ENCODE results near the gene HHIPL1.
"Not testable (repeated sequence)": the region's sequence is repeated elsewhere in the genome, so short reads cannot be mapped to it uniquely, and the experiment has no call there.

HHIPL1 gene

GRCh38 chr14:99635116-99635515, 9.8 kb upstream of the HHIPL1 start:
- no peak for DNase-seq (ENCODE audit: low read depth)

- DNase-seq (ENCODE audit: low read depth) = no peak
Observed at GRCh38 chr14:99636487-99636886, 8.4 kb upstream of the HHIPL1 start.

DNA sequence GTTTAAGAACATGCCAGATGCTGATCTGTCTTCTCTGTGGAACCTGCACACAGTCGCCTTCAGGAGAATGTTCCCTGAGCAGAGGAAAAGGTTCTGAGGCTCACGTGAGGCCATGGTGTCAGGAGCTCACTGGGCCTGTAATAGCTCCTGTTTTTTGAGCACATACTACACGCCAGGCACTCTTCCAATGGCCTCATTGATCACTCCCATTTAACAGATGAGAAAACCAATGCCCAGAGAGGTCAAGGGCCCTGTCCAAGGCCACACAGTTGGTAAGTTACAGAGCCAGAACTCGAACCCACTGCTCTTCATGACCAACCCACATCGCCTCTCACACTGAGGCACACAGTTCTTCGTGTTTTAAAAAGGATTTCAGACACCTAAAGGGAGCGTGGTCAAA, 7.3 kb upstream of the HHIPL1 start:
- DNase-seq (ENCODE audit: low read depth) = no peak

DNA sequence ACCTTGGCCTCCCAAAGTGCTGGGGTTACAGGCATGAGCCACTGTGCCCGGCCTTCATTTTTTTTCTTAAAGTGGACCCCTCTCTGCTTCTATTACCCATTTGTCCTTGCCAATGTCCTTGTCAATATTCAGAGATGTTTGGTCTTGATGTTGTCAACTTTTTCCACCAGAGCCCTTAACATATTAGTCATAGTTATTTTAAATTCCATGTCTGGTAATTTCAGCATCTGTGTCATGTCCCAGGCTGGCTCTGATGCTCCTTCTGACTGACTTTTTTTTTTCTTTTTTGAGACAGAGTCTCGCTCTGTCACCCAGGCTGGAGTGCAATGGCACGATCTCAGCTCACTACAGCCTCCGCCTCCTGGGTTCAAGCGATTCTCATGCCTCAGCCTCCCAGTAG, 2.2 kb upstream of the HHIPL1 start:
- DNase-seq (ENCODE audit: low read depth) = not testable (repeated sequence)

DNA sequence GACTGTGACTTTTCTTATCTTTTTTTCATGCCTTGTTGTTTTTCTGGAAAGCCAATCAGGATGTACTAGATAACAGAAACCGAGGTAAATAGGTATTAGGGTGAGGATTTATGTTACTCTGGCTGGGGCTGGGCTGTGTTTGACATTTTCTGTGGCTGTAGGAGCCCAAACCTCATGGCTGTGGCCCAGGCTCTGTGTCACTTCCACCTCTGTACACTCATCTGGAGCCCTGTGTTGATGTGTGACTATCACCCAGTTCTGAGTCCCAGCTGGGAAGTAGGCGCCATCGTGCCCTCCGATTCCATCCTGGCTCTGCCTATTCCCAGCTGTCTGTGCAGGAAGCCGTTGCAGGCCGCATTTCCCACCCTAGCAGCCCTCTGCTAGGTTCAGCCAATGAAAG, 1.6 kb upstream of the HHIPL1 start:
- DNase-seq (ENCODE audit: low read depth) = no peak

DNA sequence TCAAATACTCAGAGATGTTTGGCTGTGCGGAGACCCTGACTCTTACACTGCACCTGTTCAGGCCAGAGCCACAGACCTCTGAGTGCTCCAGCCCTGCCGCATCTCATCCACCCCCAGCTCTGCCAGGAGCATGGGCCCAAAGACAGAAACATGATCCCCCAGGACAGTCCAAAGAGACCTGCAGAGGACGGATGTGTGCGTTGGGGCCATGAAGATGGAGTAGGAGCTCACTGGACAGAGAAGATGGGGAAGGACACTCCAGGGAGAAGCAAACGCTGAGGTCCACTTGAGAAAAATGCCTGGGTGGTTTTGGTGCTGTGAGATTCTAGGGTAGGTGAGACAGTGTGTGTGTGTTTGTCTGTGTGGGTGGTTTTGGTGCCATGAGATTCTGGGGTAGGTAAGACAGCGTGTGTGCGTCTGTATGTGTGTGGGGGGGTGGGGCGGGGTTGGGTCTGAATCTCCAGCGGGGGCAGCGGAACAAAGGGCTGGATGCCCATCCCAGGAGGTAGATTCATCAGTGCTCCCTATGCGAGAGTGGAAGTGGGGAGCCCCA, 818 bp upstream of the HHIPL1 start:
- DNase-seq (ENCODE audit: low read depth) = no peak

GRCh38 chr14:99645545-99646505, 896 bp downstream of the HHIPL1 start:
- no peak for DNase-seq (ENCODE audit: low read depth)

DNA sequence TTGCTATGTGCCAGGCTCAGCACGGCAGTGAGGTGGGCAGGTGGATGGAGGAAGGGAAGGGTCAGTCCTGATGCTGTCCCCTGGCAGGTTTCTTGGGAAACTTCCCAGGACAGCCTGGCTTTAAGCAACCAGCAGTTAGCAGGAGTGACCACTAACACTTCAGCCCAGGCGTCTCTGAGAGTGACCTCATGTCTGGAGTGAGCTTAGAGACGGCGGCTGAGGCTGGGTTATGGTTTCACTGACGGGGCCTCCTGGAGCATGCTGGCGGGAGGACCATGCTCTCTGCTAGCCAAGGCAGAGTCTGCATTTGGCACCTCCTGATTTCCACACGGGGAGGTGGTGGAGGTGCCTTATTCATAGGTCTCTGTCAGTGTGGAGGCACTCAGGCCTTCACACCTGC, 2.5 kb downstream of the HHIPL1 start:
- no peak for DNase-seq (ENCODE audit: low read depth)

DNA sequence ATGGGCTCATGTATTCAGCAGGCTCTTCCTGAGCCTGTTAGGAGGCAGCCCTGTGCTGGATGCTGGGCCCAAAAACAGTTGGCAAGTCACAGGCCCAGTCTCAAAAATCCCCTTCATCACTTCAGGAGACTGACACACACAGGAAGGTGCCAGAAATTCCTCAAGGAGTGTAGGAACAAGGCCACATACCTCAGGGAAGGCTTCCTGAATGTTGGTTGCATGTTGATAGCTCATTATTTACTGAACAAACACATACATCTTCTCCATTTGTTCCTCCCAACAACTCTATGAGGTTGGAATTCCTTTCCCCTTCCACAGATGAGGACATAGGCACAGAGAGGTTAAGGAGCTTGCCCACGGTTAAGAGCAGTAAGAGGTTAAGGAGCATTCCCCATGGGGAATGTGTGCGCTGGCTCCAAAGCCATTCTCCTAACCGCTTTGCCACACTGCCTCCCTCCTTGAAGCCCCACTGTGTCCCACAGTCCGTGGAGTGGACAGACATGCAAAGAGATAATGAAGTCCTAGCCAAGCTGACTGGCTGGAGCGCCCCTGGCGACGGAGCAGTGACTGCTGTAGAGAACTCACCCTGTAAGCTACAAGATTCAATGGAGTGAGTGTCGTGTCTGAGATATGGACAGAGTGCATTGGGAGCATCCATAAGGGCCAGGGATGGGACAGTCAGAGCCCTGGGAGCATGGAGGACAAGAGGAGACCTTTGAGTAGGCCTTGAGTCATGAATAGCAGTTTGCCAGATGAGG, 3.3 kb downstream of the HHIPL1 start:
- no peak for DNase-seq (ENCODE audit: low read depth)

DNA sequence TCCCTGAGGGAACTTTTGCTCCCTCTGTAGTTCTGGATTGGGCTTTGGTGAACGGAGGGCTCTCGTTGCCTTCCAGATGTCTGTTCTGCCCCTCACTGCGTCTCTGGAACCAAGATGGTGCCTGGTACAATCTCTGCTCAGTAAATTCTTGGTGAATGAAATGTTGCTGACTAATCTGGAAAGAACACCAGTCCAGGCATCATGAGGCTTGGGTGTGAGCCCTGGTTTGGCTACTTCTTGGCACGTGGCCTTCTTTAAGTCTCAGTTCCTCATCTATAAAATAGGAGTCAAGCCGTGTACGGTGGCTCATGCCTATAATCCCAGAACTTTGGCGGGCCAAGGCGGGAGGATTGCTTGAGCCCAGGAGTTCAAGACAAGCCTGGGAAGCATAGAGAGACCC, 4.3 kb downstream of the HHIPL1 start:
- no peak for DNase-seq (ENCODE audit: low read depth)

- DNase-seq (ENCODE audit: low read depth) = no peak
Observed at GRCh38 chr14:99649643-99650042, 4.7 kb downstream of the HHIPL1 start.

DNA sequence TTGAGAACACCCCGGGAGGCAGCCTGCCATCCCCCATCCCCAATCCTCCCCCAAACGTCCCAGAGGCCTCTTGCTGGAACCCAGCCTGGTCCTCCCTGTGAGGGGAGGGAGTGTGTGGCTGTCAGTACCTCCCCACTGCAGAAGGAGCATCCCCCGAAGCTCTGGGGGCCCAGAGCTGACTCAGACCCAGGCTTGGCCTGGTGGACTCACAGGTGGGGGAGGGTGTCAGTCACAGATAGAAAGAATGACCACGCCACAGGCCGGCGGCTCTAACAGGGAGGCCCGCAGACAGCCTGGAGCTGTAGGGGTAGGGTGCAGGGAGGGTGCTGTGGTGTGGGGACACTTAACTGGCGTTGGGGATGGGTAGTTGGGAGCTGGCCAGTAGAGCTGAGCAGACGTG, 5.3 kb downstream of the HHIPL1 start:
- no peak for DNase-seq (ENCODE audit: low read depth)

- no peak for DNase-seq (ENCODE audit: low read depth)
Observed at GRCh38 chr14:99651953-99652746, 7.2 kb downstream of the HHIPL1 start.

DNA sequence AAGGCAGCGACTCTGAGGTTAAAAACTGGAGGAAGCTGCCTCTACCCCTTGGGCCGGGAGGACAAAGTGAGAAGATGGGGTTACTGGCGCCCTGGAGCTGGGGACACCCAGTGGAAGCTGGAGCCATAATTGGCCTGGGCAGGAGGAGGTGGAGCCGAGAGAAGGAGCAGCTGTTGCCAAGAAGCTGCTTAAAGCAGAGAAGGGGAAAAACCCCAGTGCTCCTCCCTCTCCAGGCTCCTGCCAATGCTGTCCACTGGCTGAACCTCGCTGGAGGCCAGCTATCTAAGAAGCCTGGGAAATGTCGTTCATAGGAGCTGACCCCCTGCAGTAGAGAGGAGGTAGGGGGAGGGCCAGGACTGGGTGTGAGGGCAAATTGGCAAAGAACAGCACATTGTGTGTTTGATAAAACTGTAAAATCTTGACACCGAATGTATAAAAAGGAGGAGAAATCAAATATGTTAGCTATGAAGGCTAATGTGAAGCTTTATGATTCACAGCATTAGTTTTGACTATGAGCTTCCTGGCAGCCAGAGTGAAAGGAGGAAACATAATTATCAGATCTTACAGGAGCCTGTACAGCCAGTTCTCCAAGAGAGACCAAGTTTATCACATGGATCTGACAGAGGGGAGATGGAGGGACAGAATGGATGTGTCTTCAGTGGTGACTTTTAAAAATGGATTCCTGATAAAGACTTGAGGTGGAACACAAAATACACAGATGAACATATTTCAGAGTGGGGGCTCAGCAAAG, 9.5 kb downstream of the HHIPL1 start:
- no peak for DNase-seq (ENCODE audit: low read depth)

DNA sequence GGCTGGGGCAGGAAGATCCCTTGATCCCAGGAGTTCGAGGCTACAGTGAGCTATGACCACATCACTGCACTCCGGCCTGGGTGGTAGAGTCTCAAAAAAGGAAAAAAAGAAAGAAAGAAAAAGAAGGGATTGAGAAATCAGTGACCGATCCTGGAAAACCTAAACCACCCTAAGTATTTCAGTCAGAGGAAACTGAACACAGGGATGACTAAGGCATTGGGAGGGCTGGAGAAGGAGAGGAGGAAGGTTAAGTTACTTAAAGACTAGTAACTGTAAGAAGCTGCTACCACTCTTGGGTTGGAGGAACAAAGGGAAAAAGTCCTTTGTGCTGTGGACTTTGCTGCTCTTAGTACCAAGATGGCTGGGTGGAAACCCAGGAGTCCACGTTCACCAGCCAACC, 10.6 kb downstream of the HHIPL1 start:
- no peak for DNase-seq (ENCODE audit: low read depth)

DNA sequence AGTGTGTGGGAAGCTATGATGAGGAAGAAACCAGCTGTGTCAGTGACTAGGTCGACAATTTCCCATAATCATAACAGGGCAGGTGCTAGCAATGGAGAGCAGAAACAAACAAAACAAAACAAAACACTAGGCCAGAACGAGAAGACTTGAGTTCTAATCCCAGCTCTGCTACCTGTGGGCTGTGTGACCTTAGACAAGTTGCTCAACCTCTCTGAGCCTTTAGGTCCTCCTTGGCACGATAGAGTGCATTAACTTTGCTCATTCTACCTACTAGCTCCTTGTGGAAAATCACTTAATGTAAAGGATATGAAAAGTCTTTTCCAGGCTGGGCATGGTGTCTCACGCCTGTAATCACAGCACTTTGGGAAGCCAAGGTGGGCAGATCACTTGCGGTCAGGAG, 11.2 kb downstream of the HHIPL1 start:
- DNase-seq (ENCODE audit: low read depth) = no peak

DNA sequence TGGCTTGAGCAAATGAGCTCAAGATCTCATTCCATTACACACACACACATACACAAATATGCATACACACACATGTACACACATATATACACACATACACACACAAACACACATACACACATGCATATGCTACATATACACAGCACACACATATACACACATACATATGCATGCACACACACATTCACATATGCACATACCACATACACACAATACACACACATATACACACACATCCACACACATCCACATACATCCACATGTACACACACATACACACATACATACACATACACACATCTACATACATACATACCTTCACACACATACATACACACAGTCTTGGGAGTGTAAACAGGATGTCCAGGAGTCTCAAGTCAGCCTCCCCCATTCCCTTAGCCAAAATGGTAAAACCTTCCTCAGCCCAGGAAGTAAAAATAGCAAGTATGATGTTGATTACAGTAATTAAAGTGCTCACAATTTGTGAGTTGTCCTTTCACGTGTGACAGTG, 12.8 kb downstream of the HHIPL1 start:
- no peak for DNase-seq (ENCODE audit: low read depth)

DNA sequence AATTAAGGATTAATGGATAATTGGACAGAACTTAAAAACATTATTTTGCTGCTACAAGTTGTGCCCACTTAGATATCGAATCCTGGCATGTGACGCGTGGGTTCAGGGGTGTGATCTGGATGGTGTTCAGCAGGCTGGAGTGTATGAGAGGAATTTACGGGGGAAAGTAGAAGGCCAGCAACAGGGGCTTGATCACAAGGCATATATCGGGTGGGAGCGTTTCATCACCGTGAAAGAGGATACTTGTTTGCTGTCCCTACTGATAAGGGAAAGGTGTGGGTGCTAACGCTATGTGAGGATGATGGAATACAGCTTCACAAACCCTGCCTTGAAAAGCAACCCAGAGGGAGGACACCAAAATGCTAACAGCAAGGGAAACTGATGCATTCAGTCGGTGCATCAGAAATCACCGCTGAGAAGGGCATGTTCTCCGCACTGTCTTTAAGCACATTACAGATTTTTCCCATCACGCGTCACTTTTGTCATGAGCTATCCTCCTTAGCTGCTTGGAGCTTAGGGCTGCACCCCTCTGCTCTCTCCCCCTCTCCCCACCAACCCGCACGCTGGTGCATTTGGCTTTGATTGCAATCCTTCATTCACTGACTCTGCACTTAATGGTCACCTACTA, 13.4 kb downstream of the HHIPL1 start:
- no peak for DNase-seq (ENCODE audit: low read depth)

- no peak for DNase-seq (ENCODE audit: low read depth)
Observed at GRCh38 chr14:99659333-99659741, 14.4 kb downstream of the HHIPL1 start.

GRCh38 chr14:99660006-99660566, 15.2 kb downstream of the HHIPL1 start:
- DNase-seq (ENCODE audit: low read depth) = no peak

Measured in stimulated activated CD8-positive, alpha-beta memory T cell treated with anti-CD3 and anti-CD28 coated beads, Interleukin-15, amount 100 ng/mL, for 1 hour (primary cell).